ENCODE results near the gene TMEM170B. TPM values are rescaled to one million over a fixed set of nuclear protein-coding genes. Genes with fewer than 3 reads are reported as not detected.

Gene TMEM170B
- total RNA-seq, 1 experiment from 2014 or later: 3.5 TPM

DNA sequence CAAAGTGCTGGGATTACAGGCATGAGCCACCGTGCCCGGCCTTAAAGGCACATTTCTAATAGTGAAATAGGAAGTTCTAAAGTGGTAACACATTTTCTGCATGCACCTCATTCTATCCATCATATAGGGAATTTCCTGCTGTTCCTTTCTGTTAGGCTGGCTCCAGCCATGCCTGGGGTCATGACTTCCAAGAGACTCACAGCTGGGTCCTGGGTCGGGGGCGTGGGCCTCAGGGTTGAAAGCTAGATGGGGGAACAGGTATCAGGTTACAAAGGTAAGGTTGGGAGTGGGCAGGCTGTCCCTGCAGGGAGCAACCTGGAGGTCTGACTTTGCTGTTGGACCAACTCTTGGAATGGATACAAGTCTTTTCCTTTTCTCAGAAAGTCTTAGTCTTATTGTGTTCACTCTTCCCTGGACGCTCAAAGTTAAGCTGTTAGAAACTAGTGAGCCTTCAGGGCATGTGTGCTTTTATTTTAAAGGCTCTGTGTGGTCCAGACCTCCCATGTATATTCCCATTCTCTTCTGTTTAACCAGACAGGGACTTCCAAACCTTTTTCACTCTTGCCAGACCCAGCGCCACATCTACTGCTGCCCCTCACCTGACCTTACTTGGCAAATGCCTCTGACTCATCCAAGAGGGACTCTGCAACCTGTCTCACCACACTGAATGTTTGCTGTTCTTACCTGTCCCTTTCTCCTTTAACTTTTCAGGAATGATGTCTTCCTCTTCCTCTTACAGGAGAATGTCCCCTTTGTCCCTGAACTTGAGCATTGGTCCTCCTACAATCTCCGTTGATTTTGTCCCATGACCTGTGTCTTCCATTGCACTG is 64.4 kb downstream of the TMEM170B start:
- ChIA-PET POLR2A (no interaction called here), CTCF (no interaction called here)
- Mint-ChIP-seq H3K27ac (no peak overlapping the region), H3K4me3 (no peak overlapping the region), H3K36me3 (no peaks in the 10 kb centered on the region), H3K9me3 (peaks cover 10% of the 10 kb centered on the region; the same call in 1 of the 2 replicates), H3K27me3 (ENCODE audit: low read depth) (no peaks in the 10 kb centered on the region; the same call in 1 of the 2 replicates), H3K4me1 (peaks cover 35% of the 10 kb centered on the region)
- DNase-seq (ENCODE audit: low spot score) (peak; percentile 45), ATAC-seq (peak; percentile 89)
- TF ChIP-seq JUN (CRISPR knock-in tag; IDR thresholded peaks at IDR 0.05) (no peak), ZNF232 (CRISPR knock-in tag; IDR thresholded peaks at IDR 0.05) (no peak), NFE2L1 (CRISPR knock-in tag; IDR thresholded peaks at IDR 0.05) (no peak), SMAD4 (CRISPR knock-in tag; IDR thresholded peaks at IDR 0.05) (no peak), CREB1 (CRISPR knock-in tag; IDR thresholded peaks at IDR 0.05) (no peak), NR2C2 (CRISPR knock-in tag; IDR thresholded peaks at IDR 0.05) (no peak), USF1 (CRISPR knock-in tag; IDR thresholded peaks at IDR 0.05) (no peak), TP53 (CRISPR knock-in tag; IDR thresholded peaks at IDR 0.05) (no peak), E2F4 (CRISPR knock-in tag; IDR thresholded peaks at IDR 0.05; ENCODE audit: borderline replicate concordance, low read depth) (no peak), MAX (CRISPR knock-in tag; IDR thresholded peaks at IDR 0.05) (no peak)
- TF ChIP-seq, protein P1, sequence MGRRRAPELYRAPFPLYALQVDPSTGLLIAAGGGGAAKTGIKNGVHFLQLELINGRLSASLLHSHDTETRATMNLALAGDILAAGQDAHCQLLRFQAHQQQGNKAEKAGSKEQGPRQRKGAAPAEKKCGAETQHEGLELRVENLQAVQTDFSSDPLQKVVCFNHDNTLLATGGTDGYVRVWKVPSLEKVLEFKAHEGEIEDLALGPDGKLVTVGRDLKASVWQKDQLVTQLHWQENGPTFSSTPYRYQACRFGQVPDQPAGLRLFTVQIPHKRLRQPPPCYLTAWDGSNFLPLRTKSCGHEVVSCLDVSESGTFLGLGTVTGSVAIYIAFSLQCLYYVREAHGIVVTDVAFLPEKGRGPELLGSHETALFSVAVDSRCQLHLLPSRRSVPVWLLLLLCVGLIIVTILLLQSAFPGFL (CRISPR knock-in tag; IDR thresholded peaks at IDR 0.05; ENCODE audit: borderline replicate concordance): no peak
- TF ChIP-seq, protein P2, sequence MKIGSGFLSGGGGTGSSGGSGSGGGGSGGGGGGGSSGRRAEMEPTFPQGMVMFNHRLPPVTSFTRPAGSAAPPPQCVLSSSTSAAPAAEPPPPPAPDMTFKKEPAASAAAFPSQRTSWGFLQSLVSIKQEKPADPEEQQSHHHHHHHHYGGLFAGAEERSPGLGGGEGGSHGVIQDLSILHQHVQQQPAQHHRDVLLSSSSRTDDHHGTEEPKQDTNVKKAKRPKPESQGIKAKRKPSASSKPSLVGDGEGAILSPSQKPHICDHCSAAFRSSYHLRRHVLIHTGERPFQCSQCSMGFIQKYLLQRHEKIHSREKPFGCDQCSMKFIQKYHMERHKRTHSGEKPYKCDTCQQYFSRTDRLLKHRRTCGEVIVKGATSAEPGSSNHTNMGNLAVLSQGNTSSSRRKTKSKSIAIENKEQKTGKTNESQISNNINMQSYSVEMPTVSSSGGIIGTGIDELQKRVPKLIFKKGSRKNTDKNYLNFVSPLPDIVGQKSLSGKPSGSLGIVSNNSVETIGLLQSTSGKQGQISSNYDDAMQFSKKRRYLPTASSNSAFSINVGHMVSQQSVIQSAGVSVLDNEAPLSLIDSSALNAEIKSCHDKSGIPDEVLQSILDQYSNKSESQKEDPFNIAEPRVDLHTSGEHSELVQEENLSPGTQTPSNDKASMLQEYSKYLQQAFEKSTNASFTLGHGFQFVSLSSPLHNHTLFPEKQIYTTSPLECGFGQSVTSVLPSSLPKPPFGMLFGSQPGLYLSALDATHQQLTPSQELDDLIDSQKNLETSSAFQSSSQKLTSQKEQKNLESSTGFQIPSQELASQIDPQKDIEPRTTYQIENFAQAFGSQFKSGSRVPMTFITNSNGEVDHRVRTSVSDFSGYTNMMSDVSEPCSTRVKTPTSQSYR (CRISPR knock-in tag; IDR thresholded peaks at IDR 0.05): no peak
- TF ChIP-seq, protein P3, sequence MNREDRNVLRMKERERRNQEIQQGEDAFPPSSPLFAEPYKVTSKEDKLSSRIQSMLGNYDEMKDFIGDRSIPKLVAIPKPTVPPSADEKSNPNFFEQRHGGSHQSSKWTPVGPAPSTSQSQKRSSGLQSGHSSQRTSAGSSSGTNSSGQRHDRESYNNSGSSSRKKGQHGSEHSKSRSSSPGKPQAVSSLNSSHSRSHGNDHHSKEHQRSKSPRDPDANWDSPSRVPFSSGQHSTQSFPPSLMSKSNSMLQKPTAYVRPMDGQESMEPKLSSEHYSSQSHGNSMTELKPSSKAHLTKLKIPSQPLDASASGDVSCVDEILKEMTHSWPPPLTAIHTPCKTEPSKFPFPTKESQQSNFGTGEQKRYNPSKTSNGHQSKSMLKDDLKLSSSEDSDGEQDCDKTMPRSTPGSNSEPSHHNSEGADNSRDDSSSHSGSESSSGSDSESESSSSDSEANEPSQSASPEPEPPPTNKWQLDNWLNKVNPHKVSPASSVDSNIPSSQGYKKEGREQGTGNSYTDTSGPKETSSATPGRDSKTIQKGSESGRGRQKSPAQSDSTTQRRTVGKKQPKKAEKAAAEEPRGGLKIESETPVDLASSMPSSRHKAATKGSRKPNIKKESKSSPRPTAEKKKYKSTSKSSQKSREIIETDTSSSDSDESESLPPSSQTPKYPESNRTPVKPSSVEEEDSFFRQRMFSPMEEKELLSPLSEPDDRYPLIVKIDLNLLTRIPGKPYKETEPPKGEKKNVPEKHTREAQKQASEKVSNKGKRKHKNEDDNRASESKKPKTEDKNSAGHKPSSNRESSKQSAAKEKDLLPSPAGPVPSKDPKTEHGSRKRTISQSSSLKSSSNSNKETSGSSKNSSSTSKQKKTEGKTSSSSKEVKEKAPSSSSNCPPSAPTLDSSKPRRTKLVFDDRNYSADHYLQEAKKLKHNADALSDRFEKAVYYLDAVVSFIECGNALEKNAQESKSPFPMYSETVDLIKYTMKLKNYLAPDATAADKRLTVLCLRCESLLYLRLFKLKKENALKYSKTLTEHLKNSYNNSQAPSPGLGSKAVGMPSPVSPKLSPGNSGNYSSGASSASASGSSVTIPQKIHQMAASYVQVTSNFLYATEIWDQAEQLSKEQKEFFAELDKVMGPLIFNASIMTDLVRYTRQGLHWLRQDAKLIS (CRISPR knock-in tag; IDR thresholded peaks at IDR 0.05; ENCODE audit: borderline replicate concordance): no peak

DNA sequence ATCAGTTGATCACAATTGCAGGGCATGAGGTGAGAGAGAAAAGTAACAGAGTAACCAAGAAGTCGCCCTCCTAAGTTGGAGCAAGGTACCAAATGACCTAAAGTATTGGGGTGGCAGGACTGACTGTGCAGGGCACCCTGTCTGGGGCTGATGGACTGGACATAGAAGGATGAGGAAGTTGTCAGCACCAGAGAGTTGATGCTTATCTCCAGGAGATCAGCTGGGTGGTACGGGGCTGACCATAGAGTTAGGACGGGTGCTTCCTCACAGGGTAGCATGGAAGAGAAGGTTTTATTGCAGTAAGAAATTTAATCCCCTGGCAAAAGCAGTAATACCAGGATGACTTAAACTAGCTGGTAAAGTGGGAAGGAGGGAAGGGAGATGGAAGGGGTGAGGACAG is 66.7 kb downstream of the TMEM170B start:
- Mint-ChIP-seq H3K4me1 (peaks cover 39% of the 10 kb centered on the region), H3K4me3 (no peak overlapping the region), H3K27me3 (ENCODE audit: low read depth) (no peaks in the 10 kb centered on the region; the same call in 1 of the 2 replicates), H3K9me3 (peaks cover 5% of the 10 kb centered on the region; the same call in 1 of the 2 replicates), H3K36me3 (no peaks in the 10 kb centered on the region), H3K27ac (no peak overlapping the region)
- DNase-seq (ENCODE audit: low spot score) (no peak), ATAC-seq (no peak)
- TF ChIP-seq FOXJ3 (CRISPR knock-in tag; IDR thresholded peaks at IDR 0.05; ENCODE audit: borderline replicate concordance): no peak
- no peak for TF ChIP-seq ZNF219 (CRISPR knock-in tag; IDR thresholded peaks at IDR 0.05; ENCODE audit: borderline replicate concordance)
- ChIA-PET POLR2A (no interaction called here), CTCF (interaction anchor here (2.6 kb wide), 1 partner anchor 8 kb away, joined by 15 read pairs; no protein-coding TSS in a partner anchor)
